SU-DHL-6 (cell line): ENCODE measurements around the gene PXK.

ENCODE experiments used
- H2AFZ ChIP-seq: fragments of 200-600 bp; sonication (generic); 2 replicates; pipeline ENCODE4 v1.6.1; 2014; ENCODE audit warnings: low read depth, mild to moderate bottlenecking, moderate library complexity, mixed read lengths, antibody characterized with exemption, low read length; ENCODE audit not compliant: severe bottlenecking
- H3F3A ChIP-seq: fragments of 200-600 bp; shearing (Covaris generic); 2 replicates; pipeline ENCODE4 v1.6.0; 2016; ENCODE audit warnings: antibody characterized with exemption, mild to moderate bottlenecking; ENCODE audit not compliant: insufficient read depth
- H3K27ac ChIP-seq: fragments of 200-600 bp; sonication (generic); 2 replicates; pipeline ENCODE4 v1.5.1; 2016; ENCODE audit warnings: low read depth, mild to moderate bottlenecking, low read length, moderate library complexity, mixed read lengths
- H3K27me3 ChIP-seq: fragments of 200-600 bp; sonication (generic), shearing (Covaris generic); 2 replicates; pipeline ENCODE4 v1.6.0; 2014; ENCODE audit warnings: mild to moderate bottlenecking, low read length
- H3K36me3 ChIP-seq: fragments of 200-600 bp; sonication (generic); 2 replicates; pipeline ENCODE4 v1.6.1; 2014; ENCODE audit warnings: mild to moderate bottlenecking, low read length, mixed read lengths
- H3K4me2 ChIP-seq: fragments of 300-600, 200-600 bp; shearing (Covaris generic), sonication (generic); 2 replicates; pipeline ENCODE4 v1.6.0; 2014; ENCODE audit warnings: low read length, low read depth, mild to moderate bottlenecking; ENCODE audit not compliant: poor library complexity, severe bottlenecking
- H3K4me3 ChIP-seq: fragments of 200-600 bp; sonication (generic); 2 replicates; pipeline ENCODE4 v1.5.1; 2014; ENCODE audit warnings: antibody characterized with exemption, low read length, mild to moderate bottlenecking, mixed read lengths; ENCODE audit not compliant: insufficient read depth, poor library complexity, severe bottlenecking
- H3K79me2 ChIP-seq: fragments of 200-600 bp; sonication (generic); 2 replicates; pipeline ENCODE4 v1.6.1; 2014; ENCODE audit warnings: mild to moderate bottlenecking, low read length, moderate library complexity; ENCODE audit not compliant: insufficient read depth
- H3K9ac ChIP-seq: fragments of 200-600 bp; sonication (generic); 2 replicates; pipeline ENCODE4 v1.7.0; 2014; ENCODE audit warnings: mild to moderate bottlenecking, low read length
- H3K9me2 ChIP-seq: fragments of 200-600 bp; sonication (generic); replicated peaks from 2 replicates; pipeline ENCODE4 v1.6.1; 2014; ENCODE audit warnings: low read length; ENCODE audit not compliant: insufficient read depth
- H3K9me3 ChIP-seq: fragments of 200-600 bp; sonication (generic); 2 replicates; pipeline ENCODE4 v1.6.1; 2014; ENCODE audit warnings: low read length, mixed read lengths; ENCODE audit not compliant: insufficient read depth
- H4K20me1 ChIP-seq: fragments of 200-600 bp; sonication (generic); 2 replicates; pipeline ENCODE4 v1.6.1; 2014; ENCODE audit warnings: low read depth, mild to moderate bottlenecking, antibody characterized with exemption, low read length, moderate library complexity, mixed read lengths
- CTCF ChIP-seq: fragments of 200-600 bp; sonication (generic); IDR thresholded peaks from one replicate; pipeline ENCODE4 v1.5.1; 2017; ENCODE audit warnings: antibody characterized with exemption, mild to moderate bottlenecking, low read length, moderate library complexity; ENCODE audit not compliant: insufficient read depth, poor library complexity, severe bottlenecking
- EZH2phosphoT487 ChIP-seq: fragments of 200-600 bp; sonication (generic), shearing (Covaris generic); conservative IDR thresholded peaks from 2 replicates; pipeline ENCODE4 v1.6.1; 2018; ENCODE audit warnings: mild to moderate bottlenecking, antibody characterized with exemption, low read length, moderate library complexity, mixed read lengths

The PXK gene

GRCh38 chr3:58464866-58465265, 132.2 kb downstream of the PXK start:
- H3K9ac ChIP-seq = no peak overlapping the region
- no peak for TF ChIP-seq EZH2phosphoT487
- TF ChIP-seq CTCF = no peak
- no peaks in the 10 kb centered on the region for H3K27me3 ChIP-seq
- no peak overlapping the region for H3K27ac ChIP-seq
- H3K36me3 ChIP-seq = no peaks in the 10 kb centered on the region
- no peaks in the 10 kb centered on the region for H3K79me2 ChIP-seq
- no peaks in the 10 kb centered on the region for H3F3A ChIP-seq
- no peaks in the 10 kb centered on the region for H3K9me2 ChIP-seq
- no peaks in the 10 kb centered on the region for H4K20me1 ChIP-seq
- H2AFZ ChIP-seq = no peak overlapping the region
- no peak overlapping the region for H3K4me3 ChIP-seq
- H3K9me3 ChIP-seq = no peaks in the 10 kb centered on the region
- no peak overlapping the region for H3K4me2 ChIP-seq

GRCh38 chr3:58466899-58467563, 134.3 kb downstream of the PXK start:
- H3K79me2 ChIP-seq = no peaks in the 10 kb centered on the region
- H2AFZ ChIP-seq = no peak overlapping the region
- no peak overlapping the region for H3K4me3 ChIP-seq

GRCh38 chr3:58469096-58469495, 136.4 kb downstream of the PXK start:
- H3K27me3 ChIP-seq = no peaks in the 10 kb centered on the region
- no peaks in the 10 kb centered on the region for H3K9me2 ChIP-seq
- H3K4me3 ChIP-seq = no peak overlapping the region
- no peaks in the 10 kb centered on the region for H3K9me3 ChIP-seq
- no peak for TF ChIP-seq EZH2phosphoT487
- no peak for TF ChIP-seq CTCF
- no peaks in the 10 kb centered on the region for H3F3A ChIP-seq
- no peaks in the 10 kb centered on the region for H4K20me1 ChIP-seq
- no peak overlapping the region for H3K27ac ChIP-seq
- no peak overlapping the region for H2AFZ ChIP-seq
- no peaks in the 10 kb centered on the region for H3K79me2 ChIP-seq
- H3K9ac ChIP-seq = no peak overlapping the region
- no peak overlapping the region for H3K4me2 ChIP-seq
- H3K36me3 ChIP-seq = no peaks in the 10 kb centered on the region

More at GRCh38 chr3:58466899-58467563, 134.3 kb downstream of the PXK start:
- Histone ChIP-seq H3F3A (no peaks in the 10 kb centered on the region), H3K9ac (no peak overlapping the region), H3K9me2 (no peaks in the 10 kb centered on the region), H3K4me2 (no peak overlapping the region), H3K36me3 (no peaks in the 10 kb centered on the region), H3K9me3 (no peaks in the 10 kb centered on the region), H3K27ac (no peak overlapping the region), H4K20me1 (no peaks in the 10 kb centered on the region), H3K27me3 (no peaks in the 10 kb centered on the region)
- TF ChIP-seq CTCF = no peak
- no peak for TF ChIP-seq EZH2phosphoT487
